ENCODE results near the gene LRRC8A.
"Not testable (repeated sequence)": the region's sequence is repeated elsewhere in the genome, so short reads cannot be mapped to it uniquely, and the experiment has no call there.

Gene LRRC8A

GRCh38 chr9:128870128-128870940 is 11.6 kb upstream of the LRRC8A start:
- DNase-seq = no peak

- not testable (repeated sequence) for DNase-seq
Observed at GRCh38 chr9:128870941-128871265, 11.0 kb upstream of the LRRC8A start.

- no peak for DNase-seq
Observed at GRCh38 chr9:128877852-128878251, 4.1 kb upstream of the LRRC8A start.

GRCh38 chr9:128882677-128883603 is 1.0 kb downstream of the LRRC8A start:
- peak; percentile 51 for DNase-seq

GRCh38 chr9:128884164-128884563 is 2.2 kb downstream of the LRRC8A start:
- no peak for DNase-seq

GRCh38 chr9:128885376-128885775 is 3.4 kb downstream of the LRRC8A start:
- no peak for DNase-seq

- no peak for DNase-seq
Observed at GRCh38 chr9:128885798-128886197, 3.9 kb downstream of the LRRC8A start.

GRCh38 chr9:128886211-128886891 is 4.4 kb downstream of the LRRC8A start:
- DNase-seq = no peak

GRCh38 chr9:128887049-128887448 is 5.1 kb downstream of the LRRC8A start:
- no peak for DNase-seq

- DNase-seq = no peak
Observed at GRCh38 chr9:128887914-128888350, 6.0 kb downstream of the LRRC8A start.

- no peak for DNase-seq
Observed at GRCh38 chr9:128891321-128892220, 9.6 kb downstream of the LRRC8A start.

GRCh38 chr9:128892221-128892921 is 10.4 kb downstream of the LRRC8A start:
- peak; percentile 70 for DNase-seq

GRCh38 chr9:128893354-128893753 is 11.4 kb downstream of the LRRC8A start:
- DNase-seq = no peak

- no peak for DNase-seq
Observed at GRCh38 chr9:128894764-128895163, 12.8 kb downstream of the LRRC8A start.

GRCh38 chr9:128895556-128895955 is 13.6 kb downstream of the LRRC8A start:
- DNase-seq = no peak

- DNase-seq = no peak
Observed at GRCh38 chr9:128898382-128898781, 16.4 kb downstream of the LRRC8A start.

- DNase-seq = no peak
Observed at GRCh38 chr9:128898845-128899565, 17.1 kb downstream of the LRRC8A start.

GRCh38 chr9:128899566-128900322 is 17.8 kb downstream of the LRRC8A start:
- no peak for DNase-seq

GRCh38 chr9:128901379-128901778 is 19.4 kb downstream of the LRRC8A start:
- no peak for DNase-seq

- no peak for DNase-seq
Observed at GRCh38 chr9:128901822-128902221, 19.9 kb downstream of the LRRC8A start.

All from right forelimb (tissue), 1 donor.